ENCODE results near the gene TFAP2E. TPM values are rescaled to one million over a fixed set of nuclear protein-coding genes. Genes with fewer than 3 reads are reported as not detected.

TFAP2E gene
- total RNA-seq, 1 donor from 2014 or later, result not detected

GRCh38 chr1:35557118-35557610 is 15.9 kb upstream of the TFAP2E start, which contains the start of gene KIAA0319L:
Gene KIAA0319L, minus strand, starts transcription at chr1:35557403. Its CDS starts 2,912 bp downstream, at chr1:35554491.
- DNase-seq, result no peak

- peak; percentile 99 for DNase-seq
Measured at GRCh38 chr1:35557611-35558373, 15.3 kb upstream of the TFAP2E start, which contains the start of gene NCDN. Gene NCDN, plus strand, starts transcription at chr1:35557799. Its CDS starts 392 bp downstream, at chr1:35558191.

GRCh38 chr1:35558374-35559316 is 14.5 kb upstream of the TFAP2E start:
- peak; percentile 45 for DNase-seq

- no peak for DNase-seq
Measured at GRCh38 chr1:35559317-35559944, 13.7 kb upstream of the TFAP2E start.

- DNase-seq, result peak; percentile 87
Measured at GRCh38 chr1:35560256-35561225, 12.6 kb upstream of the TFAP2E start.

GRCh38 chr1:35561297-35561971 is 11.7 kb upstream of the TFAP2E start:
- no peak for DNase-seq

GRCh38 chr1:35561972-35562680 is 11.0 kb upstream of the TFAP2E start:
- no peak for DNase-seq

- DNase-seq, result no peak
Measured at GRCh38 chr1:35563166-35563565, 9.9 kb upstream of the TFAP2E start.

GRCh38 chr1:35564037-35564883 is 8.9 kb upstream of the TFAP2E start:
- peak; percentile 86 for DNase-seq

GRCh38 chr1:35564884-35565741 is 8.0 kb upstream of the TFAP2E start:
- no peak for DNase-seq

GRCh38 chr1:35565742-35566133 is 7.4 kb upstream of the TFAP2E start:
- no peak for DNase-seq

- DNase-seq, result no peak
Measured at GRCh38 chr1:35567947-35568558, 5.1 kb upstream of the TFAP2E start.

- DNase-seq, result peak; percentile 90
Measured at GRCh38 chr1:35568975-35569395, 4.1 kb upstream of the TFAP2E start.

GRCh38 chr1:35569936-35570335 is 3.2 kb upstream of the TFAP2E start:
- DNase-seq, result no peak

- DNase-seq, result peak; percentile 27
Measured at GRCh38 chr1:35570589-35571137, 2.5 kb upstream of the TFAP2E start.

- no peak for DNase-seq
Measured at GRCh38 chr1:35571263-35571662, 1.9 kb upstream of the TFAP2E start.

- no peak for DNase-seq
Measured at GRCh38 chr1:35572296-35572695, 818 bp upstream of the TFAP2E start.

Measured in tongue (tissue), 2 donors.